Measurements from ENCODE around the gene PIP. TPM values are rescaled to one million over a fixed set of nuclear protein-coding genes. Genes with fewer than 3 reads are reported as not detected.

Gene PIP
- total and polyA plus RNA-seq, 9 of the 15 experiments (the other 6 are each of a cell fraction or from before 2014, with no cell fraction given): not detected

DNA sequence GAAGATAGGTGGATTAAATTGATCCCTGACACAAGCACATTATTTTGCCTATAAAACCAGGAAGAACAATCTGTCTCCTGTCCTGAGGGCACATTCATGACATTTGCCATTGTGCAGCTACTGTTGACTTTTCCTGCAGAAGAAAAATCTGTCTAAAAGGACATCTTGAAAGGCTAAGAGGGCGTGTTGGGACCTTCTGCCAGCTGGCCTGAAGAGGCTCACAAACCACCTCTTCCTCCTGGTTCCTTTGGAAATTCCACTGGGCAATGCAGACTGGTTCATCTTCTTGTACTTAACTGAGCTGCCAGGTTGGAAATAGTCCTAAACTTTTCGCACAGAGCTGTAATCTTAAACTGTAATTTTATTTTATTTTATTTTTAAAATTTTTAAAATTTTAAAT lies 35.7 kb upstream of the PIP start:
- ChIA-PET POLR2A (no interaction called here), CTCF (ENCODE audit: low intra/inter-chr PET ratio) (no interaction called here)
- Histone ChIP-seq H3K4me2 (ENCODE audit: insufficient read depth, low read length) (no peak overlapping the region), H3K27ac (ENCODE audit: extremely low read depth, low read depth, low read length) (no peak overlapping the region), H3K9ac (ENCODE audit: insufficient read depth in 1 of 2, low read depth in 2 of 2, low read length in 2 of 2) (no peak overlapping the region), H3K79me2 (ENCODE audit: control insufficient read depth, insufficient read depth, low read length) (no peaks in the 10 kb centered on the region), H3K27me3 (ENCODE audit: control insufficient read depth in 2 of 2, insufficient read depth in 2 of 2, low read length in 2 of 2) (no peaks in the 10 kb centered on the region), H4K20me1 (replicated peaks; ENCODE audit: control insufficient read depth, insufficient read depth, low read length) (no peaks in the 10 kb centered on the region), H3K4me1 (replicated peaks in 1 of 2; ENCODE audit: control insufficient read depth in 2 of 2, insufficient read depth in 2 of 2, low read length in 2 of 2) (no peaks in the 10 kb centered on the region), H2AFZ (ENCODE audit: low read depth, low read length) (no peak overlapping the region), H3K9me1 (ENCODE audit: control insufficient read depth, insufficient read depth, low read length) (no peaks in the 10 kb centered on the region), H3K36me3 (ENCODE audit: control insufficient read depth, insufficient read depth, low read length) (no peaks in the 10 kb centered on the region), H3K4me3 (no peak overlapping the region), H3K9me3 (replicated peaks; ENCODE audit: control insufficient read depth, insufficient read depth, low read depth, low read length) (no peaks in the 10 kb centered on the region)
- no peak for TF ChIP-seq CEBPB (tag; IDR thresholded peaks at IDR 0.05)
- TF ChIP-seq, protein P1, sequence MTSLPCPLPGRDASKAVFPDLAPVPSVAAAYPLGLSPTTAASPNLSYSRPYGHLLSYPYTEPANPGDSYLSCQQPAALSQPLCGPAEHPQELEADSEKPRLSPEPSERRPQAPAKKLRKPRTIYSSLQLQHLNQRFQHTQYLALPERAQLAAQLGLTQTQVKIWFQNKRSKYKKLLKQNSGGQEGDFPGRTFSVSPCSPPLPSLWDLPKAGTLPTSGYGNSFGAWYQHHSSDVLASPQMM (CRISPR knock-in tag; IDR thresholded peaks at IDR 0.05): no peak
- TF ChIP-seq, protein P2, sequence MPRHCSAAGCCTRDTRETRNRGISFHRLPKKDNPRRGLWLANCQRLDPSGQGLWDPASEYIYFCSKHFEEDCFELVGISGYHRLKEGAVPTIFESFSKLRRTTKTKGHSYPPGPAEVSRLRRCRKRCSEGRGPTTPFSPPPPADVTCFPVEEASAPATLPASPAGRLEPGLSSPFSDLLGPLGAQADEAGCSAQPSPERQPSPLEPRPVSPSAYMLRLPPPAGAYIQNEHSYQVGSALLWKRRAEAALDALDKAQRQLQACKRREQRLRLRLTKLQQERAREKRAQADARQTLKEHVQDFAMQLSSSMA (CRISPR knock-in tag; IDR thresholded peaks at IDR 0.05): no peak
- TF ChIP-seq TAF15 (IDR thresholded peaks at IDR 0.05; ENCODE audit: low read depth, low read length): no peak
- TF ChIP-seq EHMT2 (IDR thresholded peaks at IDR 0.05): no peak
- TF ChIP-seq GABPB2 (CRISPR knock-in tag; conservative IDR thresholded peaks at IDR 0.05): no peak
- no peak for TF ChIP-seq SIN3B (IDR thresholded peaks at IDR 0.05; ENCODE audit: low read depth)
- BruUV-seq (replicated peaks): no TSS peak
- ATAC-seq (no peak), FAIRE-seq (no peak), DNase-seq (ENCODE audit: extremely low read depth in 1 of 4, low spot score in 3 of 4) (no peak)
- in situ Hi-C loops (cut with MboI) (no loop called here), intact Hi-C loops (cut with micrococcal nuclease) (no loop called here)
- WGBS (ENCODE audit: insufficient coverage, low coverage, missing lambda C conversion rate): 0% methylated on average over 2 of the region's 2 CpGs
